ENCODE measurements around the gene TMEM273. TPM values are rescaled to one million over a fixed set of nuclear protein-coding genes. Genes with fewer than 3 reads are reported as not detected.

TMEM273 gene
- total and polyA plus RNA-seq, 10 of the 15 experiments (the other 5 are each of a cell fraction or from before 2014, with no cell fraction given) = 10.3 to 46.3 (median 26.4) TPM

GRCh38 chr10:49151025-49151445 lies 37.2 kb downstream of the TMEM273 start (continued):
- TF ChIP-seq BCLAF1 (IDR thresholded peaks at IDR 0.05) = no peak
- TF ChIP-seq NFYA (IDR thresholded peaks at IDR 0.05; ENCODE audit: borderline replicate concordance, low read depth, low read length) = no peak
- TF ChIP-seq JUND (IDR thresholded peaks at IDR 0.05; ENCODE audit: low read depth, low read length) = no peak
- TF ChIP-seq CREM (IDR thresholded peaks at IDR 0.05; ENCODE audit: low read depth) = no peak
- no peak for TF ChIP-seq TAF1 (IDR thresholded peaks at IDR 0.05; ENCODE audit: borderline replicate concordance, low read depth, low read length)
- no peak for TF ChIP-seq FOXK2 (IDR thresholded peaks at IDR 0.05)
- TF ChIP-seq SKIL (IDR thresholded peaks at IDR 0.05; ENCODE audit: low read depth, poor library complexity, severe bottlenecking) = no peak

GRCh38 chr10:49150426-49150825 lies 37.8 kb downstream of the TMEM273 start:
- CTCF ChIA-PET = no interaction called here
- intact Hi-C loops (cut with micrococcal nuclease; ENCODE audit: unreplicated experiment) = no loop called here
- no peaks in the 10 kb centered on the region for H3K36me3 ChIP-seq (ENCODE audit: control insufficient read depth in 2 of 2, insufficient read depth in 2 of 2, low read length in 1 of 2)
- H3K79me2 ChIP-seq (ENCODE audit: control insufficient read depth, insufficient read depth, low read length) = no peaks in the 10 kb centered on the region
- SMC1A ChIA-PET (ENCODE audit: uncharacterized antibody, unreplicated experiment) = interaction anchor here (1.0 kb wide), 1 partner anchor 789 kb away, joined by 3 read pairs; no protein-coding TSS in a partner anchor
- H3K4me3 ChIP-seq = no peak overlapping the region
- no peaks in the 10 kb centered on the region for H3K4me1 ChIP-seq (ENCODE audit: control insufficient read depth, insufficient read depth, low read length)
- H3K27me3 ChIP-seq (replicated peaks in 1 of 2; ENCODE audit: control insufficient read depth in 2 of 2, insufficient read depth in 2 of 2, low read length in 1 of 2) = no peaks in the 10 kb centered on the region
- H3K9ac ChIP-seq (ENCODE audit: control insufficient read depth, insufficient read depth, low read length) = no peak overlapping the region
- FAIRE-seq (no peak), DNase-seq (ENCODE audit: low read depth, low spot score) (no peak), ATAC-seq (no peak)
- no TSS peak for BruUV-seq (replicated peaks)
- no peak overlapping the region for H3K4me2 ChIP-seq (ENCODE audit: control insufficient read depth, insufficient read depth)
- no peaks in the 10 kb centered on the region; the same call in 2 of the 3 replicates for H3K9me3 ChIP-seq (replicated peaks; ENCODE audit: control insufficient read depth, insufficient read depth, low read length)
- RAD21 ChIA-PET (ENCODE audit: unreplicated experiment) = no interaction called here
- 35% methylated on average over 5 of the region's 5 CpGs for WGBS (ENCODE audit: insufficient coverage, insufficient replicate concordance, low lambda C conversion rate, missing lambda C conversion rate)
- H3K27ac ChIP-seq (ENCODE audit: control insufficient read depth, insufficient read depth) = no peak overlapping the region
- no peak overlapping the region for H2AFZ ChIP-seq (ENCODE audit: control insufficient read depth, low read depth, low read length)
- no peak for TF ChIP-seq CHD4 (IDR thresholded peaks at IDR 0.05)
- no peak for TF ChIP-seq SP1 (IDR thresholded peaks at IDR 0.05; ENCODE audit: low read depth, low read length)
- TF ChIP-seq IRF4 (IDR thresholded peaks at IDR 0.05; ENCODE audit: low read depth, low read length) = no peak
- POLR2A ChIA-PET = no interaction called here
- no peaks in the 10 kb centered on the region for H4K20me1 ChIP-seq (ENCODE audit: control insufficient read depth, insufficient read depth)
- in situ Hi-C loops (cut with MboI) = no loop called here

Data from GM12878 (cell line).